ENCODE results near the gene IPMK.
"Not testable (repeated sequence)": the region's sequence is repeated elsewhere in the genome, so short reads cannot be mapped to it uniquely, and the experiment has no call there.

The IPMK gene

DNA sequence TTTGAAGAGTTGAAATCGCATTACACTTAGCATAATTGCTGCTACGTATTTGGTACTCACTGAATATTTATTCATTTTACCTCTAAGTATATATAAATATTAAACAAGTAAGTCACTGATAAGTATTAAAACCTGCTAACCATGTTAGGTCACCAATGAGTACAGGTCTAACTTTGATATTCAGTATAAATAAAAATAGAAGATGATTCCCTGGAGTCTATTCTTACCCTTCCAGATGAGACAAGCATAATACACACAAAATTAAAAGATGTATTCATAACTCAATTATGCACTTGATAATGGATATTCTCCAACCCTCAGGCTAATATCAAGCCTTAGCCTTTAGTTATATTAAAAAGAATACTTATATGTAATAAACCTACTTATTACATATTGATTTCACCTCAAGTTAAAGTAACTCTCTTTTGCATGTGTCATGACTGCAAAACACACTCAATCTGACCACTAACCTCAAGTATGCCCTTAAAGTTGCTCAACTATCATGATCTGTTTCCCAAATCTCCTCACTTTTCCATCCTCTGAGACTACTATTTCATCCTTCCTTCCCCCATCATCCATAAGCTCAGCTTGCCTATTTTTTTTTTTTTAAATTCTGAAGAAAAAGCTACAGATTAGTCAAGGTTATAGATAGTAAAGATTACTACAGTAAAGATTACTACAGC lies 46.8 kb downstream of the IPMK start:
- ATAC-seq, result no peak

DNA sequence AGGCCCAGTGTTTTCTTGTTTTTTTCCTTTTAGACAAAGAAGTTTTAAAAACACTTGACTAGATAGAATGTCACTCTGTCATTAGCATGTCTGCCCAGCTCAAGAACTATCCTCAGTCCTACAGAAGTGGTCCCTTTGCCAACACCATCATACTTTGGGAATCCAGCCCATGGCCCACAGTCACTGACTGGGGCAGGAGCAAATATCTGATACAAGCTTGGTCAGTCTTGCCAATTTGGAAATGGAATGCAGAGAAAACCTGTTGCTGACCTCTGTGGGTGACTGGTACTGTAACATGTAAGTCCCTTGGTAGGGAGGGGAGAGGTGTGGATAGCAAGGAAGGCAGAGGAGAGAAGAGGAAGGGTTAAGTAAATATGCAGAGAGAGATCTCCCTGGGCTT lies 47.8 kb downstream of the IPMK start:
- no peak for ATAC-seq

DNA sequence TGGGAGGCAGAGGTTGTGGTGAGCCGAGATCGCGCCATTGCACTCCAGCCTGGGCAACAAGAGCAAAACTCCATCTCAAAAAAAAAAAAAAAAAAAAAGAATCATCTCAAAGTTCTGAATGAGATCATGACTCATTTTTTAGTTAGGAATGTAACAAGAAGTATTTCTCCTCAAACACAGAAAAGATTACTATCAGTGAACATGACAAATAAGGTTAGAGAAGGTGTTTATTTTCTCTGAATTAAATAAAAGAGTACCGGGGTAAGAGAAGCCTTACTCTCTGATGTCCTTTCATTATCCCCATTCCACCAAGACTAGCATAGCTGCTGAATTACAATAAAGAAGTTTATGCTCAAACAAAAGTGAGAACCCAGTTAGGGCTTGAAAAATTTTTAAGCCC lies 50.1 kb downstream of the IPMK start:
- ATAC-seq, result no peak

DNA sequence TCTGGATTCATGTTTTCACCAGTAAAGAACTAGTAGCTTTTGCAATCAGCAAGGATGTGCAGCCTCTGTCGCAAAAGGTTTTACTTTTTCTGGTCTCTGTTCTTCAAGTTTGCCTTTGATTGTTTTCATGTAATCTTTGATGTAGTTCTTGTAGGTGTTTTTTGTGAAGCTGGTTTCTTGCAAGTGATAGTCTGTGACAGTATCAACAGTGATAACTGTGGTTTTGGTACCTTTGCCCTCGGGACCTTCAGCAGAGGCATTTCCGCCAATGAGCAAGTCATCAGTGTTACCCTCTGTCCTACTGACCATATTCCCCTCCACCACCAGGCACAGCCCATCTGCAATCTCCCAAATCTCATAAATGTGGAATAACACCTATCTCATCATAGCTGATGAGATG lies 55.1 kb downstream of the IPMK start:
- ATAC-seq, result no peak

DNA sequence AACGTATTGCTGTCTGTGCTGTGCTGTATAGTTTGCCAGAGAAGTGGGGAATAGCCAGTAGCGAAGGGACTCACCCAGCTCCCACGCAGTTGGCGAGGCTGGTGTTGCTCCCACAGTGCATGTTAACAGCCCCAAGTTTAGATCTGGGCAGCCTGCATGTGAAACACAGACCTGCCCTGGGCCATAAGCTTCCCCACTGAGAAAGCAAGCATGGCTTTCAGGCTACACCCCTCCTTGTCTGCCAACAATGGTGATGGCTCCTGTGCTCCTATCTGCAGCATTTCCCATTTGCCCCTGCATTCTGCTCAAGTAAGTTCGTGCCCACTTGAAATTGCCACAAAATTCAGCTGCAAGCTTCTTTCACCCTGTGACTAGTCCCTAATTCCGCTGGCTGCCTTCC lies 57.5 kb downstream of the IPMK start:
- ATAC-seq, result no peak

DNA sequence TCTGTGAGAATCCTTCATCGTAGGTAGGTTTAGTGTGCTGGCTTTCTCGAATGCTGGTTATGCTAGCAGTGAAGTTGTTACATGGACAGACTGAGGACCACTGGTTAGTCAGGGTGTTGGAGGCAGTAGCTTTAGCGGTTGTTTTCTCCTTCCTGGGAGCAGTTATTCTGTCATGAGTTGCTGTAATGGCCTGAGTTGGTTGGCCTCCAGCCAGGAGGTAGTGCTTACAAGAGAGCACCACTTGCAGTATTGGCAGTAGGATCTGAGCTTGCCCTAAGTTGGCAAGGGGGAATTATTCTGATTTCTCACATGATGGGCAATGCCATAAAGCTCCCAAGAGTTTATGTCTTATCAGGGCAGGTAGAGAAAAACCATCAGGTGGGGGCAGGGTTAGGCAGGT lies 58.0 kb downstream of the IPMK start:
- no peak for ATAC-seq

DNA sequence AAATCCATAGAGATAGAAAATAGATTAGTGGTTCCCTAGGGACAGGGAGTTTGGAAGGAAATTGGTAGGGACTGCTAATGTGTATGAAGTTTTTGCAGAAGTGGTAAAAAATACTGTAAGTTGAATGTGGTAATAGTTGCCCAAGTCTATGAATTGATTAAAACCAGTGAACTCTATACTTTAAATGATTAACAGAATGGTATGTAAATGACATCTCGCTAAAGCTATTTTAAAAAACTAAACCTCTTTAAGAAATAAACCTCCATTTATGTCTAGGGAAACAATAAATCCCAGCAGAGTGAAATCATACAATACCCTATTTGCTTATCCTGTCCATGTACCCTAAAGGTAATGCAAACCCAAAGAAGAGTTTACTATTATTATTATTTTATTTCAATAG lies 61.4 kb downstream of the IPMK start:
- no peak for ATAC-seq

DNA sequence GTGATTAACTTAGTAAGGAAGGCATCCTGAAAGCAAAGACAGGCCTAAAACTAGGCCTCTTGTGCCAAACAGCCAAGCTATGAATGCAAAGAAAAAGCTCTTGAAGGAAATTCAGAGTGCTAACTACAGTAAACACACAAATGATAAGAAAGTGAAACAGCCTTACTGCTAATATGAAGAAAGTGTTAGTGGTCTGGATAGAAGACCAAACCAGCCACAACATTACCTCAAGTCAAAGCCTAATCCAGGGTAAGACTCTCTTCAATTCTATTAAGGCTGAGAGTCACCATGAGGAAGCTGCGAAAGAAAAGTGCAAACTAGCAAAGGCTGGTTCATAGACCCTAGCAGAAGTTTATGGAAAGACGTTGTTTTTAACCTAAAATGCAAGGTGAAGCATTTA lies 66.0 kb downstream of the IPMK start:
- no peak for ATAC-seq

DNA sequence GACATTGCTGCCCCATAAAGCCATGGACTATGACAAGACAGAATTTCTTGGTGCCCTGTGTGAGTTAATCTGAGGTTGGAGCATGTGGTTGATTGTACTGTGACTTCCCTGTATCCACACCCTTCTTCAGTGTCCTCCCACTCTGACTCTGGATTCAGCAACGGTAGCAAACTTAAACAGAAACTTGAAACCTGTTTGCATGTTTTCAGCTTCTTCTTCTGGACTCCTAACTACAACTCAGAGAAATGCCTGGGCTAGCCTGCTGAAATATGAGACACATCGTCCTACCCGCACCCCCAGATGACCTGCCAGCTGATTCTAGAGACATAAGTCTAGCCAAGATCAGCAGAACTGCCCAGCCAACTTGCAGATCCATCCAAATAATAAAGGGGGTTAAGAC lies 78.4 kb downstream of the IPMK start:
- no peak for ATAC-seq

DNA sequence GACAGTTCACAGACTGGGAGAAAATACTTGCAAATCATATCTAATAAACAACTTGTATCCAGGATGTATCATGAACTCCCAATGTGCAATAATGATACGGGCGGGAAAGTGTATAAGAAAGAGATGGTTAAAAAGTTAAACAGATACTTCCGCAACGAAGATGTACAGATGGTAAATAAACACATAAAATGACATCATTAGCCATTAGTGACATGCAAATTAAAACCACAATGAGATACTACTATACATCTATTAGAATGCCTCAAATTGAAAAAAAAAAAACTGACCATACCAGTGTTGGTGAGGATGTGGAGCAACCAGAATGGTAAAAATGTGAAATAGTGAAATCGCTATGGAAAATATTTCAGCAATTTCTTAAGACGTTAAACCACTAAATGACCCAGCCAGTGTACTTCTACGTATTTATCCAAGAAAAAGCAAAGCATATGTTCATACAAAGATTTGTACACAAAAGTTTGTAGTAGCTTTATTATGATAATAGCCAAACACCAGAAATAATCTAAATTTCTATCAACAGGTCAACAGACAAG lies 83.5 kb downstream of the IPMK start:
- ATAC-seq, result no peak

DNA sequence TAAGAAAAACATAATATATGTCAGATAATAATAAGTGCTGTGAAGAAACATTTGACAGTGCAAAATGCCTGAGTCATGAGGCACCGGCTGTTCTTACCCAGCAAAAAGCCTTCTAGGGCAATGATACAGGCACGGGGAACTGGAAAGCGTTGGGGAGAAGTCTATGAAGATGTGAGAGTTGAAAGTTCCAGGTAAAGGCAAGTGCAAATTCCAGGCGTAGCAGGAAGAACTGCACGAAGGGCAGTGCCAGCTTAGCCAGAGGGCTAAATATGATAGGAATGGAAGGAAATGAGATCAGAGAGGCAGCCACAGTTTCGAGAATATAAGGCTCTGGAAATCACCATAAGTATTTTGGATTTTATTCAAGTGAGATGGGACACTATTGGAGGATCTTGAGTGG lies 87.0 kb downstream of the IPMK start:
- ATAC-seq, result no peak

DNA sequence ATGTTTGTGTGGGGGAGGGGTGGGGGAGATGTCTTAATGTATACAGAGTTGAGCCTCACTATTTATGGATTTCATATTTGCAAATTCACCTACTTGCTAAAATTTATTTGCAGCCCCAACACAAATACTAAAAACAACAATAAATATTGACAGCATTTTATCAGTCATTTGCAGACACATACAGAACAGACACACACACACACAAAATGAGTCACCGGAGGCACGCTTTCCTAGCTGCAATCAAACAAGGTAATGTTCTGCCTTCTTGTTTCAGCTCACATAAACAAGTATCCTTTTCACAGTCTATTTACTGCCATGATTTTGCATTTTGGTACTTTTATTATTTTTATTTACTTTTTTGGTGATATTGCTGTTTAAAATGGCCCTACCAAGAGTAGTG lies 88.5 kb downstream of the IPMK start:
- ATAC-seq, result no peak

DNA sequence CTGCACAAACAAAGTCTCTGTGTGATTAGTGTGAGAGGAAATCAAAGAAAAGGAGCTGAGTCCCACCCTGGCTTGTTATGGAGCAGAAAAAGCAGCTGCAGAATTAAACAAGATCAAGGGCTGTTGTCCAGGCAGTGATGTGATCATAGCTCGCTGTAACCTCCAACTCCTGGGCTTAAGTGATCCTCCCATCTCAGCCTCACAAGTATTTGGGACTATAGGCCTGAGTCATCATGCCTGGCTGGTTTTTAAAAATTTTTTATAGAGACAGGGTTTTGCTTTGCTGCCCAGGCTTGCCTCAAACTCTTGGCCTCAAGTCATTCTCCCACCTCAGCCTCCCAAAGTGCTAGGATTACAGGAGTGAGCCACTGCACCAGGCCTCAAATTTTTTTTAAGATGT lies 88.9 kb downstream of the IPMK start:
- ATAC-seq, result no peak

DNA sequence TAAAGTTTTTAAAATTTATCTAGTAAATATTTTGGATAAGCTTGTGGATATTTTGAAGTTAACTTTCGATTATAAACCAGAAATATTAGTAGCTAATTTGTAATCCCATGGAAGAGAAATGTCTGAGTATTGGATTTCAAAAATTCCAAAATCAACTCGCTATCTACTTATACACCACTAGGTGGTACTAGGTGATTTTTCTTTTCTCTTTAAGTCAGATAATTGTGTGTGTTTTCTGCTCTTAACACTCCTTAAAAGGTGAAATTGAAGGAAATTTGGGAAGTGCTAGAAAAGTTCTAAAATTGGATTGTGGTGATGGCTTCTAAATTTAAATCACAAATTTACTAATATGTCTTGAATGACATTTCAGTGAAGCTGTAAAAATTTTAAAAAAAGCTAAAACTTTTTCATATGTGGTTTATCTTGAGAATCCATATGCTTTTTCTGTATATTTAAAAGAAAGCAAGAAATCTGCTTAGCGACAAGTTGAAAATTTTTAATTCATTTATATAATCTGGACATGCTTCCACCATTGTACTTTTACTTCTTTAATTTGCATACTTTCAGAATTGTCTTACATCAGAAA lies 90.2 kb downstream of the IPMK start:
- ATAC-seq, result no peak

DNA sequence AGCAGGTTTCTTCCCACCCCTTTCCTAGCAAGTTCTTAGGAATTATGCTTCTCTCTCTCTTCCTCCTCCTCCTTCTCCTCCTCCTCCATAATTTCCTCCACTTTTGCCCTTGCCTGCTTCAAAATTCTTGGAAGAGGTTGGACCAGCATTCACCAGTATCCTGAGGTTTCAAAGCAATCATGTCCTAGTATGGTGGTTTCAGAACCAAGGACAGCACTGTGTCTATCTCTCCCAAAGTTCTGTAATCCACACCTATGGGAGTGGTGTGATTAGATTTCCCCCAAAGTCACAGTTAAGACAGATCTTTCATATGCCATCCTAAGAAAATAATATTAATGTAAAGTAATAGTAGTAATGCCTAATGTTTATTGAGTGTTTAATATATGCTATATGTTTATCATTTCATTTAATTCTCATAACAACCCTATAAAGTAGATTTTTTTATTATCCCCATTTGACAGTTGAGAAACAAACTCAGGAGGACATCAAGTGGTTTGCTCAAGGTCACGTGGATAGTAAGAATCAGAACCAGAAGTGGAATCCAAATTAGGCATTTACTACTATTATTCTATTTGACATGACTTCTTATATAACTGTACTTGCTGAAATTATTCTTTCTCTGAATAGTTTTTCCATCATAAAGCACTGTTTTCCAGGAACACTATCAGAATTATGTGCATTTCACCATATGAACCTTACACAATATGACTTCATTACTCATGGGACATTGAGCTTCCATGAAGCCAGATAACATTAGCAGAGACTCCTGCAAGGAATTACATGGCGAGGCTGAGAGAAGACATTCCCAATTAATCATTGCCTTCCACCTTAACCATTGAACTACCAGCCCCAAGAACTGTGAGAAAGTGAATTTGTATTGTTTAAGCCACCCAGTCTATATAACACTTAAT lies 91.4 kb downstream of the IPMK start:
- ATAC-seq, result no peak

DNA sequence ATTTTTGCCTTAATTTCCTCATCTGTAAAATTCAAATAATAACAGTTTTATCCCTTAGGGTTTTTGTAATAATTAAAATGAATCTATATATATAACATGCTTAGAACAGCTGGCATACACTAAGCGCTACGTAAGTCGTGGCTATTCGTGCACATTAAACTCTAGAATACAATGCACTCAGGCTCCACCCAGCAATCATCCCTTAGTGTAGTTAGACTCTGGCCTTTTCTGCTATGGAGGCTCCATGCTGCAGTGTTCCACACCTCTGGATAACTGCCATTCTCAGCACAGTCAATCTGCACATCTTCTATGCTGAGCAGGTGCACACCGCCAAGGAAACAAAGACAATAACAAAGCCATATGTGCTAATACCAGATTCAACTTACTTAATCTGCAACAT lies 92.9 kb downstream of the IPMK start:
- ATAC-seq, result no peak

DNA sequence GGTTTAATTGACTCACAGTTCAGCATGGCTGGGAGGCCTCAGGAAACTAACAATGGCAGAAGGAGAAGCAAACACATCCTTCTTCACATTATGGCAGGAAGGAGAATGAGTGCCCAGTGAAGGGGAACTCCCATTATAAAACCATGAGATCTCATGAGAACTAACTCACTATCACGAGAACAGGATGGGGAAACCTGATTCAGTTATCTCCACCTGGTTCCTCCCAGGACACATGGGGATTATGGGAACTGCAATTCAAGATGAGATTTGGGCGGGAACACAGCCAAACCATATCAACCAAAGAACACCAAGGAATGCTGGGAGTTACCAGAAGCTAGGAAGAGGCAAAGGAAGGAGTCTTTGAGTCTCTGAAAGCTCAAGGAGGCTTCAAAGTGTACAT lies 94.3 kb downstream of the IPMK start:
- ATAC-seq, result no peak

DNA sequence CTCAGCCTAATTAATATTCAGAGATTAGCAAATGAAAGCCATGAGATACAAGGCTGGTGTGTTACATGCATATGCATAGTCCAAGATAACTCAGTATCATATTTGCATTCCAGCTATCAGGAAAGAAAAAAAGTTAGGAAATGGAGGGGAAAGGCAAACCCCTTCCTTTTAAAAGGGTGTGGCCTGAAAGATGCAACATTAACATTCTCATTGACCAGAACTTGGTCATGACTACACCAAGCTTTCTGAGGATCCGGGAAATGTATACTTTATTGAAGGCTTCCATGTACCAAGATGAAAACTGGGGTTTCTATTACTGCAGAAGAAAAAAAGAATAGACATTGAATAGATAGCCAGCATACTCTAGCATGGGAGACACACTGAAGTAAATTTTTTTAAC lies 96.5 kb downstream of the IPMK start:
- no peak for ATAC-seq

DNA sequence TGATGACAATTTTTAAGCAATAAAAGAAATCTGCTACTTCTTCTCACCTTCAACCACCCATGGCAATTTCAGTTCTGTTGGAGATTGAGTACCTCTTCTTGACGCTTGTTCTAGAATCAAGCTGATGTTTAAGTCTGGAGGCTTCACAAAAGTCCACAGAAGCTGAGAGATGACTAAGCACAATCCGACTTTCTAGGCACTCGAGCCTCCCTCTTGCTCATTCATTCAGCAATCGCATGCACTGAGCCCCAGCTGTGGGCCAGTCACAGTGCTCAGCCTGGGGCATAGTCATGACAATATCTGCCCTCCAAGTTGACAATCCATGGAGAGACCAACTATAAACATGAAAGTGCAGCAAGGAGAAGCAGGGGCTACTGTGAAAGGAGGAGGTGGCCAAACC lies 103.2 kb downstream of the IPMK start:
- ATAC-seq, result no peak

DNA sequence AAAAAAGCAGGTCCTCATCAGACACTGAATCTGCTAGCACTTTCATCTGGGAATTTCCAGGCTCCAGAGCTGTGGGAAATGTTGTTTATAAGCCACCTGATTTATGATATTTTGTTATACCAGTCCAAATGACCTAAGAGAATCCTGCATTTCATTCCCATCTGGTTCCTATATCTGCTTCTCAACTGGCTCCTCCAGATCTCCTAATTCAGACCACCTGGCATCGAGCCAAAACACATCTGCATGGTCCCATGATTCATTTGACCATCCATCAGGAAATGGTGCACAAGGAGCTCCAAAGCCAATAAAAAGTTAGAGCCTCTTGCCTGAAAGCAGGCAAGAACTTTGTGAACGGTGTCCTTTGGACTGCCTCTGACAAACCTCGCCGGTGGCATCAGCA lies 108.9 kb downstream of the IPMK start:
- ATAC-seq, result no peak

DNA sequence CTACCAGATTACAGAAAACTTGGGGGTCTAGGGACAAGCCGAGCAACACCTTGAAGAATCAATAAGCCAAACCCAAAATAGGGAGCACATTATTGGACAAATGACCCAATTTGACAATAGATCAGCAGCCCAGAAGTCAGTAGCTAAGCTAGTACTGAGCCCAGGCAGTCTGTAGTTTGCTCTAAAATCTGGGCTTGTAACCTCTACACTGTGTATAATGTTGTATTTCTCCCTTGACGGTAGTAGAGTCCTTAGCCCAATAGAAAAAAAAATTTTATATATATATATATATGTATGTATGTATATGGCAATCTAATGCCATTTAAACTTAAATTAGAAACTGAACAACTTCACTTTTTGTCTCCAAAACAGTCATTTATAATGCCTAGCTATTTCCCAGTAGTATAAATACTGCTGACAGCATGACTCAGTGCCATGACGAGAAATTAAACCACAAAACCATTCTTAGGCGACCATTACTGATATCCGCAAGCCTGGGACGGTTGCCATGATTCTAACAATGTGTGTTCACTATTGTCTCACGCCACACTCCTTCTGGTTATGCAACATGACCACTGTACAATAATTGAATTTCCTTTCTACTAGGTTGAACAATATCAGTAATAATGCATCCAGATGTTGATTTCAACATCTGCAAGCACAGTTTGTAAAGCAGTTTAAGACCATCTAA lies 110.5 kb downstream of the IPMK start:
- ATAC-seq, result peak in 1 of 2 donors; percentile 27

DNA sequence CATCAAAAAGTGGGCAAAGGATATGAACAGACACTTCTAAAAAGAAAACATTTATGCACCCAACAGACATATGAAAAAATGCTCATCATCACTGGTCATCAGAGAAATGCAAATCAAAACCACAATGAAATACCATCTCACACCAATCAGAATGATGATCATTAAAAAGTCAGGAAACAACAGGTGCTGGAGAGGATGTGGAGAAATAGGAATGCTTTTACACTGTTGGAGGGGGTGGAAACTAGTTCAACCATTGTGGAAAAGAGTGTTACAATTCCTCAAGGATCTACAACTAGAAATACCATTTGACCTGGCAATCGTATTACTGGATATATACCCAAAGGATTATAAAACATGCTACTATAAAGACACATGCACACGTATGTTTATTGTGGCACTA lies 111.8 kb downstream of the IPMK start:
- ATAC-seq, result not testable (repeated sequence)

DNA sequence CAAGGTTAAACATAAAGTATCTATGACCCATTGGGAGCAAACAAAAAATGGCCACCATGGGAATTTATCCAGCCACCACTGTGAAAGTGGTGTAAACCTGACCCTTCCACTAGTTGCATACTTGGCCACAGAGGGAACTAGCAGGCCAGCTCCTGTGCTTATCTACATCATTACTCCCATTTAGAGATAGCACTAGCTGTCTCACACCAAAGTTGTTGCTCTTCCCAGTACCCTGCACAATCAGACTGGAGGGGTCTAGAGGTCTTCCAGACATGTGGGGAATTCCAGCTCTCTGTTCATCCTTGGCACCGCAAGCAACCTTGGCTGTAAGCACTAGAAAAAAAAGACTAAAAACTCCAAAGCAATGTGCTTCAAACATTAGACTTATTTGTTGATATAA lies 113.9 kb downstream of the IPMK start:
- ATAC-seq, result no peak

All from activated CD4-positive, CD25-positive, alpha-beta regulatory T cell treated with anti-CD3 and anti-CD28 coated beads, Interleukin-2, amount 50 U/mL, for 24 hours (primary cell).